NCI-H1930 (cell line): Measurements from ENCODE around the gene ADGRD1.
"Not testable (repeated sequence)": the region's sequence is repeated elsewhere in the genome, so short reads cannot be mapped to it uniquely, and the experiment has no call there.

ENCODE experiments used
- DNase-seq, 2 experiments: peaks; one replicate each; lab custom pipeline; 2025; lab: John Stamatoyannopoulos, UW

Gene ADGRD1

DNA sequence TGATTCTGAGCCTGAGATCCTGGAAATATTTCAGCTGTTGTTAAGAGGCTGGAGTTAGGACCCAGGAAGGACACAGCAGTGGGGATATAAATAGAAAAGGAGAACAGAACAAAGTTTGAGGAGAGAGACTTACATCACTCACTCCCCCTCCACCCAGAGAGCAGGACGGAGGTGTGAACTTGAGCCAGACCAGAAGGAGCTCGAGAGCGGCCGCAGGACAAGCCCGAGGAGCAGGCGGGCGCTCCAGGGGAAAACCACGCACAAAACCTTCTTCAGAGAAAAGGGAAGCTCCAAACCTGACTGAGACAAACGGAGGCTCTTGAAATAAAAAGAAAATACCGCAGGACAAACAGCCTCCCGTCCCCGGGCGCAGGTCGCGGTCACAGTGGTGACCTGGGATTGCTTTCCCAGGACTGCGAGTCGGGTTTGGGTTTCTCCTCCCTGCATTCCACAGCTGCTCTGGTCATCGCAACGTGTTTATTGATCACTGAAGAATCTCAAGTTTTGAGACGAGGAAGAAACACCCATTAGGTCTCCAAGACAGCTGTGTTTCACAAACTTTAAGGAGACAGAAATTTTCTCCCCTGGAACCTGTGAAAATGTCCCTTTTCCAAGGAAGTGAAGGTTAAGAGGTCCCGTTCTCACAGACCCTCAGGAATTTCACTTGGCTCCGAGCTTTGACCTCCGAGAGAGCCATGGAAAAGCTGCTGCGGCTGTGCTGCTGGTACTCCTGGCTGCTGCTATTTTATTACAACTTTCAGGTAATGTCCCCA, at the start of gene ADGRD1:
Gene ADGRD1, plus strand, starts transcription at position 137 of the 773 bp plus-strand sequence. Its CDS starts 559 bp downstream, at position 696.
- no peak for DNase-seq

DNA sequence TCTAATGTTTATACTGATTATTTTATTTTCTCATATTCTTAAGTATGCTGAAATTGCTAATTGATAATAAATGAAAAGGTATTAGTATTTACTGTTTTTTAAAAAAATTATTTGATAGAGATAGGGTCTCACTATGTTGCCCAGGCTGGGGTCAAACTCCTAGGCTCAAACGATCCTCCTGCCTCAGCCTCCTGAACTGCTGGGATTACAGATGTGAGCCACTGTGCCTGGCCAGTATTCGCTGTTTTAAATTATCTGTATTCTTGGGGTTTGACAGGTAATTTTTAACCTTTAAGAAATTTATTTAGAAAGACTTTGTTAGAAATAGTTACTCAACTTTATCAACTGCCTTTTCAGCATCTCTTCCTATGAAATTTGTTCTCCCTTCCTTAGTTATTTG, 49.6 kb upstream of the ADGRD1 start:
- DNase-seq, result no peak

DNA sequence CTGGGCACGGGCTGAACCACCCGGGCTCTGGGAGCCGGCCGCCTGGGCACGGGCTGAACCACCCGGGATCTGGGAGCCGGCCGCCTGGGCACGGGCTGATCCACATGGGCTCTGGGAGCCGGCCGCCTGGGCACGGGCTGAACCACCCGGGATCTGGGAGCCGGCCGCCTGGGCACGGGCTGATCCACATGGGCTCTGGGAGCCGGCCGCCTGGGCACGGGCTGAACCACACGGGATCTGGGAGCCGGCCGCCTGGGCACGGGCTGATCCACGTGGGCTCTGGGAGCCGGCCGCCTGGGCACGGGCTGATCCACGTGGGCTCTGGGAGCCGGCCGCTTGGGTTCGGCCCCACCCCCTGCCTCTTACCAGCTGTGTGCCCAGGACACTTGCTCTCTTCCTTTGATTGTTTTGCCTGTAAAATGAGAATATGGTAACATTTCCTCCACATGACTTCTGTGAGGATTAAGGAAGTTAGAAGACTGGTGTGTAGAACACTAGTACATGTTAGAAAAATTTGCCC, 48.7 kb upstream of the ADGRD1 start:
- DNase-seq, result not testable (repeated sequence)

DNA sequence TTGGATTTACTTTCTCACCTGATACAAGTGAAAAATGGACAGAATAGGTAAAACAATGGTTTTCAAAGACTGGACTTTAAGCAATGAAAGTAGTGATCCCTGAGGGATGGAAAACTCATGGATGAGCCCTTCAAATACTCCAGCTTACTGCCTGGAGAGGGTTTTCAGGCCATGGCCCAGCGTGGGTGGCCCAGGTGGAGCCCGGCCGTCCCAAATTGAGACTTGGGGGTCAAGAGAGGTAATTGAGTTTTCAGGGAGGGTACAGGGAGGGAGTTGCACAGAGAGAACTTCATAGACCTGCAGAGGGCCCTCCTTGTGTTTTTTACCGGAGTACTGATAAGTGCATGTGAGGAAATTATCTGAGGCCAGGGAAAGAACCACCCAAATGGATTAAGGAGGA, 44.6 kb upstream of the ADGRD1 start:
- no peak for DNase-seq

DNA sequence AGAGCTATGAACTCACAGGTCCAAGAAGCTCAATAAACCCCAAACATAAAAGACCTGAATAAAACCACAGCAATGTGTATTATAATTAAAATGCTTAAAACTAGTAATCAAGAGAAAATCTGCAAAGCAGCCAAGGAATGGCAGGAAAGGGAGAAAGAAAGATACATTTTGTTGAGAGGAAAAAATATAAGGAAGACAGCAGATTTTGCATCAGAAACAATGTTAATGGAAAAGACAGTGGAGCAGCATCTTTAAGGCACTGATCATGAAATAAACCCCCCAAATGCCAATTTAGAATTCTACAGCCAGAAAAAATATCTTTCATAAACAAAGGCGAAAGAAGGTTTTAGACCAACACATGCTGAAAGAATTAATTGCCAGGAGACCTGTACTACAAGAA, 42.5 kb upstream of the ADGRD1 start:
- no peak for DNase-seq

DNA sequence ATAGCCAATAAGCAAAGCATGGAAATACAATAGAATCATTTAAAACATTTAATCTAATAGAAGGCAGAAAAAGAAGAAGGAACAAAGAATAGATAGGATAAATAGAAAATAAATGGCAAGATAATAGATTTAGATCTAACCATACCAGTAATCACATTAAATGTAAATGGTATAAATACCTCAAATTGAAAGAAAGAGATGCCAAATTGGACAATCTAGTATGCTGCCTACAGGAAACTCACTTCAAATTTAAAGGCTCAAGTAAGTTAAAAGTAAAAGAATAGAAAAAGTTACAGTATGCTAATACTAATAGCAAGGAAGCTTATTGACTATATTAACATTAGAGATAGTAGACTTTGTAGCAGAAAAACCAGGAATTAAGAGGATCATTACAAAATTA, 41.8 kb upstream of the ADGRD1 start:
- DNase-seq, result no peak

DNA sequence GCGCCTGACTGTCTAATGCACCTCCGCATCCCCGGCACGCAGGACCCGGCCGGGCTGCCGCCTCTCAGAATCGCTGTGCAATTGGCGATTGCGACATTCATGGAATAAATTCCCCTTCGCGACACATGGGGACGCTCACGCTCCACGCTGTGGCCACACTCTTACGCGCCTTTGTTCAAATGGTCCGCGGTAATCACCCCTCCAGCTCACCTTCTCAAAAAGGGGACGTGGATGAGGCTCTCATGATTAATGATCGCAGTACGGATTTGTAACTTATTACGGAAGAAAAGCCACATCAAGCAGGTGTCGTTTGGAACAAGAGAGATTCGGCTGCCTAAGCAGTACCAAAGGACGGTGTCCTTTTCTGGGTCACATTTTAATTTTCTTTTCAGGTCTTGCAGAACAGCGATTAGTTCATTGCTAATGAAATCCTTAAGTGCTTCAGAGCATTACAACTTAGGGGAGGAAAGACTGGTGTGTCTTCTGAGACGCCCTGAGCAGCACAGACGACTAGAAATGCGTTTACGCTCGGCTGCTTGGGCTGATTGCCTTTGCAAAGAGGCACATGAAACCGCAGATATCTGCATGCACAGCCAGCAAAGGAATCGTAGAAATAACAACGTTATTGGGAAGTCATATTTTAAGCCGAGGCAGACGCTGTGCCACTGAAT, 37.3 kb upstream of the ADGRD1 start:
- peak; percentile 38 to 62 for DNase-seq

DNA sequence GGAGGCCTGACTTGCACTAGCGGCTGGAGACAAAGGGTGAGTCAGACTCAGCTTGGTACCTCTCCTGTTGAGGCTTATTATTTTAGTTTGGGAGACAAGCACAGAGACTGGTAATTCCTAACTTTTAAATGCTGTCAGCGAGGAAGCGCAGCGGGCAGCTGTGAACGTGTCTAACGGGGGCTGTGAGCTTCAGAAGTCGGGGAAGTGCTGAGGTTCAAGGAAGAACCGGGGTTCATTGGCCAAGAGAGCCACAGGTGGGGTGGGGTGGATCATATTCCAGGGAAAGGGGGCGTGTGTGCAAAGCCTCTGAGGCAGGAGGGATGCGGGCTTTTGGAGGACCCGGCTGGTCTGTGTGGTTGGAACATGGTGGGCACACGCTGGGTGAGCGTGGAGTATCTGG, 36.1 kb upstream of the ADGRD1 start:
- DNase-seq, result no peak

DNA sequence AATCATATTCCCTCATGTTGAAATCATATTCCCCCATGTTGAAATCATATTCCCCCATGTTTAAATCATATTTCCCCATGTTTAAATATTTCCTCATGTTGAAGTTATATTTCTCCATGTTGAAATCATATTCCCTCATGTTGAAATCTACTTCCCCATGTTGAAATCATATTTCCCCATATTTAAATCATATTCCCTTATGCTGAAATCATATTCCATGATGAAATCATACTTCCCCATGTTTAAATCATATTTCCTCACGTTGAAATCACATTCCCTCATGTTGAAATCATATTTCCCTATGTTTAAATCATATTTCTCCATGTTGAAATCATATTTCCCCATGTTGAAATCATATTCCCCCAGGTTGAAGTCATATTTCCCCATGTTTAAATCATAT, 34.6 kb upstream of the ADGRD1 start:
- DNase-seq, result no peak

DNA sequence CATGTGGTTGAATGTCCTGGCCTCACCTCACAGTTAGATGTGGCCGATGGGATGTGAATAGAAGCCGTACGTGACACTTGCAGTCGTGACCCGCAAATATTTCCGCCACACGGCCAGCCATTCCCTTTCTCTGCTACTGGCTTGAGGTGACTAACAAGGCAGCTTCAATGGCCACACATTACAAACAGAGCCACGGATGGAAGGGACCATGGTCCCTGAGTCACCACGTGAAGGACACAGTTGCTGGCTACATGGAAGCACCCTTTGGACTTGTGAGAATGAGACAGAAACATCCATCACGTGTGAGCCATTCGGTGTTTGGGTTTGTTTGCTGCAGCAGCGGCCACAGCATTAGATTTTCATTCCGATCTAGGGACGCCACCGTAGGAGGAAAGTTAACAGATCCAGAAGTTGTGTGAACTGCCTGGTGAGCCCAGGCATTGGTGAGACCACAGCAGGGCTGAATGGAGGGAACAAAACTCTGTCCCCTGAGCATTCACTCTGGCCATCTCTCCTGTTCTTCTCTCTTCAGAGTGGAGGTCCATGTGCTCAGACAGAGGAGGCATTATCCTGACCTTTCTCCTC, 33.5 kb upstream of the ADGRD1 start:
- DNase-seq, result no peak

DNA sequence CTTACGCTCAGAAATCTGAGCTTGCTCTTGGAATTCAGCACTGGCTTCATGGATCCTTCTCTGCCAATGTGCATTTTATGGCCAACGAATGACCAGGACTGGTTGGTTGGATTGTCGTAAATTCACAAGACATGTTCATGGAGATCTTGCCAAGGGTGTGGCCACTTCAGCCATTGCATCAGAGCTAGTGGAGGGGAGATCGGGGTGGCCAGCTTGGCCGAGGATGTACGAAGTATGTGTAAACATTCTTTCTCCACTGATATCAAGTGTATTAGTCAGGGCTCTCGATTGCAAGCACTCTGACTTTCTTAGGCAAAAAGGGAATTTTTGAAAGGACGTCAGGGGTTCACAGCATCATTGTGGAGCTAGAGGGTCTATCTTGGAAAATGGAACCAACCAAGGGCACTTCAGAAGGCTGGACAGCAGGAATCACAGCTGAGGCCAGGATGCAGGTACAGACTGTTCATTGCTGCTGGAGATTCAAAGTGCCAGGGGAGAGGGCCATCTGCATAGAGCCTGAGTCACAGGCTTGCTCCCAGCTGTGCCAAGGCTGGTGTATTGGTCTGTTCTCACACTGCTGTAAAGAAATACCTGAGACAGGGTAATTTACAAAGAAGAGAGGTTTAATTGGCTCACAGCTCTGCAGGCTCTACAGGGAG, 32.9 kb upstream of the ADGRD1 start:
- DNase-seq, result no peak

DNA sequence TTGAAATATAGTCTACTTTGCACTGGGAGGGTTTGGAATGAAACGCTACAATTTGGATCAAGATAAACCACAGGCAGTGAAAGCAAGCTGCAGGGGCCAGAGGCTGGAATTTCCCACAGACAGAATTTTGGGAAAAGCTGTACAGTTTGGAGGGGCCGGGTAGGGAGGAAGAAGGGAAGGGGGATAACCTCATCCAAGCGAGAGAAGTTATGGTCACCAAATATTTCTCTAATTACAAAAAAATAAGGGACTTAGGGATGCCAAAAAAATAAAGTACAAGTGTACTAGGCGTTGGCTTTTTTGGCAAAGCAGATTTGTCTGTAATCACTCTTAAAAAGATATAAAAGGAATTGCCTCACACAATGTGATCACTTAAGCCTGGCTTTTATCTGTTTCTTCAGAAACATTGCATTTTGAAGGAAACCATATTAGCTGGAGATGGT, 31.2 kb upstream of the ADGRD1 start:
- DNase-seq, result no peak

DNA sequence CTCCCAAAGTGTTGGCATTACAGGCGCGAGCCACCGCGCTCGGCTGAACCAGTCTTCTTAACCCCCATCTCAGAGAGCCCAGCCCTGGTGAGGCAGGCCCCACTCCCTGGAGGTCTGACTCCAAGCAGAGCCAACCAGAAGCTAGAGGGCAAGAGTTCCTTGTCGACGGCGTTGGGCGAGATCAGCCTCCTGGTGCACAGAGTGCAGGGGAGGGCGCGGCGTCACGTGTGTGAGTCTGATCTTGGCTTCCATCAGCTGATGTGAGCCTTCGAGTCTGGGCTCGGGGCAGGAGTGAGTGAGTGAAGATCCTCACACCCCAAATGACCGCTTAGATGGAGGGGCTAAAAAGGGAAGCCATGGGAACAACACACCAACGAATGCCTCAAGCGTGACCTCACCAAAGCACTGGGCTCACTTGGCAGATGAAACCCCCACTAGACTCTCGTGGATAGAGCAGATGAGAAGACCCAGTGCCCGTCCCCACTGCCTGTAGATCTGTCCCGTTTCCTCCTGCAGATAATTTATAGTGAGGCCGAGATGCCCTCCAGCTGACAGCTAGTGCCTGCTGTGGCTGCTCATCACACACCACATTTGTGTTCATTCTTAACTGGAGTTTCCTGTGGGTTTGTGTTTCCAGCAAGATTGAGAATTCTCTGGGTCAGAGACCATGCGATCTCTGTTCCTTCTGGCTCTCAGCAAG, 28.6 kb upstream of the ADGRD1 start:
- no peak for DNase-seq

DNA sequence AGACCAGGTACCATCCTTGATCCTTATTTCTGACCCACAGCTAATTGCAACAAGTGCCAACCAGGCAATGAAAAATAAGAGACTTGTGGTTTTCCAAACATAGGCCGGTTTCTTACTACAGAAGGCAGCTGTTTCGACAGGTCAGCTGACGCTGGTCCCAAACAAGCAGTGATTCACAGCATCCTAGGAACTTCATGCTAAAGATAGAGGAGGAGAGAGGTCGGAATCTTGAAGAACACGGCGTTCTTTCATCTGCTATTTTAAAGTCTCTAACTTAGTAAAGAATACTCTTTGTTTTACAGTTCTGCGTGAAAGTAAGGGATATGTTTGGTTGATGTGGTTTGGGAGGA, 28.1 kb upstream of the ADGRD1 start:
- DNase-seq, result no peak

DNA sequence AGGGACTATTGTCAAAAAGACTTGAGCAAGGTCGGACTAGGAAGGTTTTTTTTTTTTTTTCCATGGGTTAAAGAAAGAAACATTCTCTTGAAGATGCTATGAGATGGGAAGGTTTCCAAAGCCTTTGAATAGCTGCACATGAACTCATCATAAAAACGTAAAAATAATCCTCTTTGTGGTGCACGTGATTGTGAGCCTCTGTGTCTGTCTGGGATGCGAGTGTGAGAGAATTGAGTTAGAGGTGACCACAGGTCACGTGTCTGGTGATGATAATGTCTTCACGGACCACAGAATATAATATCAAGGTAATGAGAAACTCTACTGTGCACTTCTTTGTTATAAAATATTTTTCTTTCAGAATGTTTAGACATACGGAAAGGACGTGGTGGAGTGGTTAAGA, 24.3 kb upstream of the ADGRD1 start:
- no peak for DNase-seq

DNA sequence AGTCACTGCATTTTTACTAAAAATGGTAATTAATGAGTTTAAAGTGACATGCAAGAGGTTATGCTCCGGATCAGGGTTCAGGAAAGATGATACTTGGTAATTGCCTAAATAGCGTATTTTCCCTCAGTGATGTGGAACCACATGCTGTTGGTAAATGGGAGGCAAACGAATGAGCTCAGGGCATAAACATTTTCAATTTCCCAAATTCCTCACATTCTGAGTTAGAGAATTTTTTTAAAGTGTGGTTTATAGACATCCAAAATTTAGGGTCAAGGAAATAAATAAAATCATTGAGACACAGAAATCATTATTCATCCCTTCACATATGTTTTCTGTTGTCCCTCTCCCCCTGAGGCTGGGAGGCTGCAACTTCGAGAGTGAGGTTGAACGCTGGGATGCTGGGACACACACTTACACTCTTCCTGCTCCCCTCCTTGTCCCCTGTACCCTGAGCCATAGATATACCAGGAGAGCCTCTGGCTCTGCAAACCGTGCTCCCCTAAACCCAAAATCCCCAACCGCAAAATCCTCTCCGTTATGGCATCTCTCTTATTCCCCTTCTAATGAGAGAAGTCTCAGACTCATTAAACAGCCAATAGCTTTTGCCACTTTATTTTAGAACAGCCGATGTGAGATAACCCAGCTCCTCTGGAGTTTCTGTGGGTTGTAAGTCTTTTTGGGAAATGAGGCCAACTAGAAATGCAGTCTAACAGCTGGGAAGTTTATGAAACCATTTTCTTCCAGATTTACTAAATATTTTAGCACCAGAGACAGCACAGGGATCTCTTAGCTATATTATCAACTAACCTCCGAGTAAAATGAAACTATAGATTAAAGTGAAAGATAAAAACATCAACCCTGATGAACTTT, 21.4 kb upstream of the ADGRD1 start:
- DNase-seq, result no peak

DNA sequence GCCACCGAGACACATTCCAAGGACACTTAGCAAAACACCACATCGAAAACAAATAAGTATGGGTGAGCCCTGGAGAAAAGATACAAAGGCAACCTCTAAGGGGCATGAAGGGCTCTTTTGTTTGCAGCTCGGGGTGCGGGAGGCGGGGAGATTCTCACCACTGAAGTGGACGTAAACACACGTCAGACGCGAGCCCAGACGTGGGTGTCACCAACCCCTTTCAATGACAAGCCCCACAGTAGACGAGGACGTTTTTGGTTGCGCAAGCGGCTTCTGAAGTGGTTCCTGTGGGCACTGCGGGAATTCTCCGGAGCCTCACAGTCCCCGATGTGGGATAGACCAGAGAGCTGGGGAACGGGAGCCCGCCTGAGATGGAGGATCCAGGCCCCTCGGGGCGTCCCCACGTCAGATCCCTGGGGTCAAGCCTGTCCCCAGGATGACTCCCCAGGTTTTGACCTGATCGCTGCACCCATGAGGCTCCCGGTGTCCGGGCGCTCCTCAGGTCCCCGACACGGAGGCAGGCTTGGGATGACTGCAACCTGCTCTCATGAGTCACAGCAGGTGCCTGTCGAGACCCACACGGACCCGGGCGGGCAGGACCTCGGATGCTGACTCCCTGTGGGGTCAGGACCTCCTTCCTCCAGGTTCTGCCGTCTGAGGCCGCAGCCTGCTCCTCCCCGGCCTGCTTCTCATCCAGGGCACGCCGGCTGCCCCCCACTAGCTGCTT, 20.3 kb upstream of the ADGRD1 start:
- no peak for DNase-seq

DNA sequence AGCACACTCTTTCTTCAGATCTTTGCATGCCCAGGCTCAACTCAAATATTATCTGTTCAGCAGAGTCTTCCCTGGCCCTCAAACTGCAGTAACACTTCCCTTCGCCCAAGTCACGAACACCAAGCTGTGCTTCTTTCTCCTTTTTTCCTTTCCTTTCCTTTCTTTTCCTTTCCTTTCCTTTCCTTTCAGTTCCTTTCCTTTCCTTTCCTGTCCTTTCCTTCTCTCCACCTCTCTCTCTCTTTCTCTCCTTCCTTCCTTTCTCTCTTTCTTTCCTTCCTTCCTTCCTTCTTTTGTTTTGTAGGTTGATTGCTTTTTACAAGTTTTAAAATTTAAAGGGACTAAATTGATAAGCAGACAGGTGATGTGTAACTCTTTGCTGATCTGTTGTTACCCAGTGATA, 19.0 kb upstream of the ADGRD1 start:
- no peak for DNase-seq

DNA sequence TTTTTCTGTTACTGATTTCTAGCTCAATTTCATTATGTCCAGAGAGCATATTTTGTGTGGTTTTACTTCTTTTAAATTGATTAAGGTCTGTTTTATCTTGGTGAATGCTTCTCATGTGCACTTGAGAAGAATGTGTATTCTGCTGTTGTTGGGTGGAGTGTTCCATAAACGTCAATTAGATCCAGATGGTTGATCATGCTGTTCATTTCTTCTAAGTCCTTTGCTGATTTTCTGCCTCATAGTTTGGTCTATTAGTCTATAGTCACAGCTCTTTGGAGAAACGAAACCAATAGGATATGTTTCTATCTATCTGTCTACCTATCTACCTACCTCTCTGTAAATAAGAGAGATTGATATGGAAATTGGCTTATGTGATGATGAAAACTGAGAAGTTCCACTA, 17.1 kb upstream of the ADGRD1 start:
- DNase-seq, result no peak

DNA sequence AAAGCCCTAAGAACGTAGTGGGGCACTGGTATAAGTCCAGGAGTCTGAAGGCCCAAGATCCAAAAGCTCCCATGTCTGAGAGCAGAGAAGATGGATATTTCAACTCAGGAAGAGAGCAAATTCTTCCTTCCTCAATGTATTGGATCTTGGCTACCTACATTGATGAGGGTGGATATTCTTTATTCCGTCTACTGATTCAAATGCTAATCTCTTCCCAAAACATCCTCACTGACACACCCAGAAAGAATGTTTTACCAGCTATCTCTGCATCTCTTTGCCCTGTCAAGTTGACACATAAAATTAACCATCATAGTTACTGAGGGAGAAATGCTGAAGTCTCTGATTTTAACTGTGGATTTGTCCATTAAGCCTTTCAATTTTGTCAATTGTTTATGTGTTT, 16.6 kb upstream of the ADGRD1 start:
- DNase-seq, result no peak
